ENCODE measurements around the gene RNASEL. TPM values are rescaled to one million over a fixed set of nuclear protein-coding genes. Genes with fewer than 3 reads are reported as not detected.

The RNASEL gene
- total and polyA plus RNA-seq, 9 of the 15 experiments (the other 6 are each of a cell fraction or from before 2014, with no cell fraction given), result 4.3 to 11.1 (median 7.2) TPM

GRCh38 chr1:182614796-182615454 is 25.9 kb upstream of the RNASEL start (continued):
- TF ChIP-seq REST (IDR thresholded peaks at IDR 0.05; ENCODE audit: borderline replicate concordance) (no peak), REST (CRISPR knock-in tag; IDR thresholded peaks at IDR 0.05; ENCODE audit: low read depth) (peak; percentile 55; the same call in 1 of the 2 replicates), UBTF (IDR thresholded peaks at IDR 0.05; ENCODE audit: borderline replicate concordance in 1 of 2, low read depth in 2 of 2, low read length in 2 of 2) (peak in 1 of 2 experiments; percentile 70; a peak in 3 of 4 replicates), FOXA3 (CRISPR knock-in tag; conservative IDR thresholded peaks at IDR 0.05 in 1 of 2, IDR thresholded peaks at IDR 0.05 in 1 of 2) (no peak), MLLT1 (IDR thresholded peaks at IDR 0.05) (no peak), ZBTB26 (CRISPR knock-in tag; IDR thresholded peaks at IDR 0.05) (no peak), CTBP1 (IDR thresholded peaks at IDR 0.05; ENCODE audit: borderline replicate concordance) (peak; percentile 42; the same call in 1 of the 2 replicates), ZBTB34 (CRISPR knock-in tag; IDR thresholded peaks at IDR 0.05) (no peak), NR4A1 (CRISPR knock-in tag; IDR thresholded peaks at IDR 0.05) (no peak), NR4A1 (tag; IDR thresholded peaks at IDR 0.05) (peak; percentile 80; the same call in 1 of the 2 replicates), ZBTB17 (CRISPR knock-in tag; IDR thresholded peaks at IDR 0.05) (peak; percentile 66; the same call in 1 of the 2 replicates), RUNX1 (IDR thresholded peaks at IDR 0.05; ENCODE audit: low read depth) (no peak), SMARCA5 (IDR thresholded peaks at IDR 0.05) (no peak)

Measured in K562 (cell line).